HepG2 (cell line): ENCODE results near the gene LPO. TPM values are rescaled to one million over a fixed set of nuclear protein-coding genes. Genes with fewer than 3 reads are reported as not detected.

ENCODE experiments used
- ADNP ChIP-seq: sonication (generic); formaldehyde crosslinking; IDR thresholded peaks from 2 replicates; pipeline ENCODE4 v1.4.0; 2020; ENCODE audit warnings: missing genetic modification reagents
- BRCA1 ChIP-seq: sonication (generic); formaldehyde crosslinking; IDR thresholded peaks from 2 replicates; pipeline ENCODE4 v1.4.0; 2020; ENCODE audit warnings: missing genetic modification reagents
- CEBPB ChIP-seq: IDR thresholded peaks from 2 replicates; pipeline ENCODE4 v1.6.1; 2011; ENCODE audit warnings: low read depth, low read length, improper control_type of control experiment, borderline replicate concordance
- JUND ChIP-seq: sonication (generic); formaldehyde crosslinking; IDR thresholded peaks from 2 replicates; pipeline ENCODE4 v1.8.0; 2022; ENCODE audit warnings: mild to moderate bottlenecking, missing genetic modification reagents
- MYC ChIP-seq: sonication (generic); formaldehyde crosslinking; IDR thresholded peaks from 2 replicates; pipeline ENCODE4 v1.9.0; 2021; ENCODE audit warnings: missing genetic modification reagents, borderline replicate concordance
- NCOA1 ChIP-seq: sonication (generic); formaldehyde crosslinking; IDR thresholded peaks from 2 replicates; pipeline ENCODE4 v1.9.0; 2021; ENCODE audit warnings: missing genetic modification reagents
- NKX3-1 ChIP-seq: sonication (generic); formaldehyde crosslinking; IDR thresholded peaks from 2 replicates; pipeline ENCODE4 v1.5.0; 2020; ENCODE audit warnings: missing genetic modification reagents
- POLR2AphosphoS5 ChIP-seq: IDR thresholded peaks from 2 replicates; pipeline ENCODE4 v1.6.1; 2012; ENCODE audit warnings: low read depth, low read length
- PRMT3 ChIP-seq: sonication (generic); formaldehyde crosslinking; IDR thresholded peaks from 2 replicates; pipeline ENCODE4 v1.8.1; 2022; ENCODE audit warnings: low read depth, mild to moderate bottlenecking, moderate library complexity, missing genetic modification reagents, borderline replicate concordance
- RFX1 ChIP-seq: fragments of 450-650 bp; IDR thresholded peaks from 2 replicates; pipeline ENCODE4 v1.6.1; 2017
- SALL1 ChIP-seq: sonication (generic); formaldehyde crosslinking; IDR thresholded peaks from 2 replicates; pipeline ENCODE4 v1.8.0; 2022; ENCODE audit warnings: mild to moderate bottlenecking, missing genetic modification reagents
- SIX4 ChIP-seq: sonication (generic); formaldehyde crosslinking; IDR thresholded peaks from 2 replicates; pipeline ENCODE4 v1.4.0; 2020; ENCODE audit warnings: missing genetic modification reagents
- SMAD9 ChIP-seq: sonication (generic); formaldehyde crosslinking; IDR thresholded peaks from 2 replicates; pipeline ENCODE4 v1.5.1; 2020; ENCODE audit warnings: mild to moderate bottlenecking, missing genetic modification reagents
- SP4 ChIP-seq: sonication (generic); formaldehyde crosslinking; IDR thresholded peaks from 2 replicates; pipeline ENCODE4 v1.8.1; 2023; ENCODE audit warnings: mild to moderate bottlenecking, missing genetic modification reagents
- XRCC5 ChIP-seq: fragments of 200-400 bp; formaldehyde crosslinking; optimal IDR thresholded peaks from 2 replicates; pipeline ENCODE3; 2017; ENCODE audit warnings: mild to moderate bottlenecking, low read length
- ZNF383 ChIP-seq: sonication (generic); formaldehyde crosslinking; IDR thresholded peaks from 2 replicates; pipeline ENCODE4 v1.4.0; 2020; ENCODE audit warnings: missing genetic modification reagents, mild to moderate bottlenecking, borderline replicate concordance
- ZNF510 ChIP-seq: sonication (generic); formaldehyde crosslinking; IDR thresholded peaks from 2 replicates; pipeline ENCODE4 v1.4.0; 2020; ENCODE audit warnings: low read depth, mild to moderate bottlenecking, missing genetic modification reagents
- ZNF557 ChIP-seq: sonication (generic); formaldehyde crosslinking; IDR thresholded peaks from 2 replicates; pipeline ENCODE4 v1.4.0; 2020; ENCODE audit warnings: missing genetic modification reagents
- ZNF577 ChIP-seq: sonication (generic); formaldehyde crosslinking; IDR thresholded peaks from 2 replicates; pipeline ENCODE4 v1.4.0; 2020; ENCODE audit warnings: mild to moderate bottlenecking, low read depth, missing genetic modification reagents, borderline replicate concordance
- ZNF709 ChIP-seq: sonication (generic); formaldehyde crosslinking; IDR thresholded peaks from 2 replicates; pipeline ENCODE4 v1.5.0; 2020; ENCODE audit warnings: mild to moderate bottlenecking, missing genetic modification reagents
- ZNF737 ChIP-seq: sonication (generic); formaldehyde crosslinking; IDR thresholded peaks from 2 replicates; pipeline ENCODE4 v1.5.0; 2020; ENCODE audit warnings: missing genetic modification reagents, mild to moderate bottlenecking, borderline replicate concordance
- ZNF878 ChIP-seq: sonication (generic); formaldehyde crosslinking; IDR thresholded peaks from 2 replicates; pipeline ENCODE4 v1.8.1; 2023; ENCODE audit warnings: mild to moderate bottlenecking, missing genetic modification reagents, moderate library complexity
- ZSCAN5A ChIP-seq: sonication (generic); formaldehyde crosslinking; IDR thresholded peaks from 2 replicates; pipeline ENCODE4 v1.8.0; 2022; ENCODE audit warnings: mild to moderate bottlenecking, missing genetic modification reagents, borderline replicate concordance
- polyA plus RNA-seq, 8 experiments: library from polyadenylated mRNA; depleted of rRNA in 3 of 8; stranded (reverse) in 7 of 8; unstranded in 1 of 8; fragments of >200 nt; fragmentation: Illumina TruSeq in 4 of 8; extraction: Trizol in 4 of 8; gene quantifications; 2 replicates each; pipeline versions ENCODE4 v1.2.1 to v1.2.3, GENCODE V29; 2011 to 2016; ENCODE audit warnings: low read depth in 4 of 8, missing spikeins in 1 of 8, mixed read lengths in 1 of 8; ENCODE audit not compliant: insufficient read depth in 1 of 8
- total RNA-seq, 5 experiments: library from RNA; depleted of rRNA; stranded (reverse); fragments of >200 nt; fragmentation: Illumina TruSeq; extraction: Trizol; gene quantifications; 2 replicates each; pipeline ENCODE4 v1.2.3, GENCODE V29; 2016; ENCODE audit warnings: low read depth in 1 of 5
- TF ChIP-seq, protein P1 (sequence below): sonication (generic); formaldehyde crosslinking; IDR thresholded peaks from 2 replicates; pipeline ENCODE4 v1.4.0; 2020; ENCODE audit warnings: mild to moderate bottlenecking, low read depth, missing genetic modification reagents
- TF ChIP-seq, protein P2 (sequence below): sonication (generic); formaldehyde crosslinking; IDR thresholded peaks from 2 replicates; pipeline ENCODE4 v1.5.0; 2020; ENCODE audit warnings: mild to moderate bottlenecking, low read depth, missing genetic modification reagents, borderline replicate concordance
- TF ChIP-seq, protein P3 (sequence below): IDR thresholded peaks from 2 replicates; pipeline ENCODE4 v1.6.1; 2016
- TF ChIP-seq, protein P4 (sequence below): sonication (generic); formaldehyde crosslinking; conservative IDR thresholded peaks from 2 replicates; pipeline ENCODE4 v1.8.0; 2022; ENCODE audit warnings: low read depth, missing genetic modification reagents

Gene LPO
- total and polyA plus RNA-seq, 2 of the 13 experiments (the other 11 are each of a cell fraction or from before 2014, with no cell fraction given): not detected

GRCh38 chr17:58219007-58219788, 19.2 kb upstream of the LPO start, which contains the start of gene MKS1 (continued):
- TF ChIP-seq, protein P1, sequence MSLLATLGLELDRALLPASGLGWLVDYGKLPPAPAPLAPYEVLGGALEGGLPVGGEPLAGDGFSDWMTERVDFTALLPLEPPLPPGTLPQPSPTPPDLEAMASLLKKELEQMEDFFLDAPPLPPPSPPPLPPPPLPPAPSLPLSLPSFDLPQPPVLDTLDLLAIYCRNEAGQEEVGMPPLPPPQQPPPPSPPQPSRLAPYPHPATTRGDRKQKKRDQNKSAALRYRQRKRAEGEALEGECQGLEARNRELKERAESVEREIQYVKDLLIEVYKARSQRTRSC: no peak; the same call in 1 of the 2 replicates
- TF ChIP-seq JUND (peak; percentile 54; the same call in 1 of the 2 replicates), NKX3-1 (CRISPR knock-in tag) (peak; percentile 91), BRCA1 (peak; percentile 78; the same call in 1 of the 2 replicates), POLR2AphosphoS5 (peak; percentile 77), ZNF709 (peak; percentile 92), ZNF383 (peak; percentile 46; the same call in 1 of the 2 replicates), ZSCAN5A (no peak; the same call in 1 of the 2 replicates), SP4 (CRISPR knock-in tag) (no peak), ZNF557 (CRISPR knock-in tag) (no peak), ZNF510 (CRISPR knock-in tag) (peak; percentile 84; the same call in 1 of the 2 replicates), MYC (CRISPR knock-in tag) (peak; percentile 78), ADNP (CRISPR knock-in tag) (0 out of 2 replicates have a peak, but pooled peaks have one; percentile 9), ZNF577 (CRISPR knock-in tag) (0 out of 2 replicates have a peak, but pooled peaks have one; percentile 66), NCOA1 (CRISPR knock-in tag) (peak; percentile 26; the same call in 1 of the 2 replicates), PRMT3 (CRISPR knock-in tag) (no peak), XRCC5 (peak; percentile 96), CEBPB (no peak), ZNF737 (CRISPR knock-in tag) (no peak), ZNF878 (CRISPR knock-in tag) (no peak), RFX1 (peak; percentile 90), SMAD9 (CRISPR knock-in tag) (peak; percentile 81; the same call in 1 of the 2 replicates), SIX4 (peak; percentile 75), SALL1 (peak; percentile 90)
- TF ChIP-seq, protein P2, sequence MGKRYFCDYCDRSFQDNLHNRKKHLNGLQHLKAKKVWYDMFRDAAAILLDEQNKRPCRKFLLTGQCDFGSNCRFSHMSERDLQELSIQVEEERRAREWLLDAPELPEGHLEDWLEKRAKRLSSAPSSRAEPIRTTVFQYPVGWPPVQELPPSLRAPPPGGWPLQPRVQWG: no peak
- TF ChIP-seq, protein P3, sequence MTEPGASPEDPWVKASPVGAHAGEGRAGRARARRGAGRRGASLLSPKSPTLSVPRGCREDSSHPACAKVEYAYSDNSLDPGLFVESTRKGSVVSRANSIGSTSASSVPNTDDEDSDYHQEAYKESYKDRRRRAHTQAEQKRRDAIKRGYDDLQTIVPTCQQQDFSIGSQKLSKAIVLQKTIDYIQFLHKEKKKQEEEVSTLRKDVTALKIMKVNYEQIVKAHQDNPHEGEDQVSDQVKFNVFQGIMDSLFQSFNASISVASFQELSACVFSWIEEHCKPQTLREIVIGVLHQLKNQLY: no peak
- TF ChIP-seq, protein P4, sequence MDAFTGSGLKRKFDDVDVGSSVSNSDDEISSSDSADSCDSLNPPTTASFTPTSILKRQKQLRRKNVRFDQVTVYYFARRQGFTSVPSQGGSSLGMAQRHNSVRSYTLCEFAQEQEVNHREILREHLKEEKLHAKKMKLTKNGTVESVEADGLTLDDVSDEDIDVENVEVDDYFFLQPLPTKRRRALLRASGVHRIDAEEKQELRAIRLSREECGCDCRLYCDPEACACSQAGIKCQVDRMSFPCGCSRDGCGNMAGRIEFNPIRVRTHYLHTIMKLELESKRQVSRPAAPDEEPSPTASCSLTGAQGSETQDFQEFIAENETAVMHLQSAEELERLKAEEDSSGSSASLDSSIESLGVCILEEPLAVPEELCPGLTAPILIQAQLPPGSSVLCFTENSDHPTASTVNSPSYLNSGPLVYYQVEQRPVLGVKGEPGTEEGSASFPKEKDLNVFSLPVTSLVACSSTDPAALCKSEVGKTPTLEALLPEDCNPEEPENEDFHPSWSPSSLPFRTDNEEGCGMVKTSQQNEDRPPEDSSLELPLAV (CRISPR knock-in tag): no peak
